Bronchial epithelial cell (primary cell): Measurements from ENCODE around the gene ATAD3B. TPM values are rescaled to one million over a fixed set of nuclear protein-coding genes. Genes with fewer than 3 reads are reported as not detected.
"Not testable (repeated sequence)": the region's sequence is repeated elsewhere in the genome, so short reads cannot be mapped to it uniquely, and the experiment has no call there.

Experiments
- DNase-seq: peaks from one replicate; pipeline ENCODE4 v3.0.0-alpha.2; 2010; ENCODE audit warnings: low read depth
- FAIRE-seq: peaks from 2 replicates; lab custom pipeline; 2011; peaks lifted over from hg19 to GRCh38; lab: Jason Lieb, UNC
- H3K27me3 ChIP-seq: 2 replicates; pipeline ENCODE4 v1.5.1; 2011; ENCODE audit warnings: low read length; ENCODE audit not compliant: control insufficient read depth, insufficient read depth
- H3K36me3 ChIP-seq: 2 replicates; pipeline ENCODE4 v1.5.1; 2011; ENCODE audit warnings: low read length; ENCODE audit not compliant: control insufficient read depth, insufficient read depth
- H3K4me3 ChIP-seq: 2 replicates; pipeline ENCODE4 v1.5.1; 2011; ENCODE audit warnings: mild to moderate bottlenecking, low read depth, low read length, control low read depth
- total RNA-seq: library from RNA; depleted of rRNA; stranded (reverse); fragments of >200 nt; gene quantifications from 2 replicates; pipeline ENCODE4 v1.2.1, GENCODE V29; 2014
- TF ChIP-seq, protein P1 (sequence below): IDR thresholded peaks from 2 replicates; pipeline ENCODE4 v1.5.1; 2011; ENCODE audit warnings: mild to moderate bottlenecking, moderate library complexity, low read length, control low read depth, inconsistent platforms; ENCODE audit not compliant: insufficient read depth, severe bottlenecking

The ATAD3B gene
- total RNA-seq, 1 donor from 2014 or later = 24.7 TPM

DNA sequence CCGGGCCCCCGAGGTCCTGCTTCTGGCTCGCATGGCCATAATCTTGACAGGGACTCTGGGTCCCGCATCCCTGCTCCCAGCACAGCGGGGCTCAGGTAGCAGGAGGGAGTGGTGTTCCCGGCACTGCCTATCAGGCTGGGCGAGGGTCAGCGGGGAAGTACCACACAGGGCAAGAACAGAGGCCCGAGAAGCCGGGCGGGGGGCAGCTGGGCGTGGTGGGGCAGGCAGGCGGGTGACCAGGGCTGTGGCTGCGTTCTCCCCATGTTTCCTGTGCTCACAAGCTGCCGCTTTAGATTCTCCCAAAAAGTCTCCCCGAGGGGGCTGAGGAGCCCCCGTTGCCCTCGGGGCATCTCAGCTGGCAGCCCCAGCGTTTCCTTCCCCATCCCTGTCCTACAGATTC is 18.3 kb downstream of the ATAD3B start:
- TF ChIP-seq, protein P1, sequence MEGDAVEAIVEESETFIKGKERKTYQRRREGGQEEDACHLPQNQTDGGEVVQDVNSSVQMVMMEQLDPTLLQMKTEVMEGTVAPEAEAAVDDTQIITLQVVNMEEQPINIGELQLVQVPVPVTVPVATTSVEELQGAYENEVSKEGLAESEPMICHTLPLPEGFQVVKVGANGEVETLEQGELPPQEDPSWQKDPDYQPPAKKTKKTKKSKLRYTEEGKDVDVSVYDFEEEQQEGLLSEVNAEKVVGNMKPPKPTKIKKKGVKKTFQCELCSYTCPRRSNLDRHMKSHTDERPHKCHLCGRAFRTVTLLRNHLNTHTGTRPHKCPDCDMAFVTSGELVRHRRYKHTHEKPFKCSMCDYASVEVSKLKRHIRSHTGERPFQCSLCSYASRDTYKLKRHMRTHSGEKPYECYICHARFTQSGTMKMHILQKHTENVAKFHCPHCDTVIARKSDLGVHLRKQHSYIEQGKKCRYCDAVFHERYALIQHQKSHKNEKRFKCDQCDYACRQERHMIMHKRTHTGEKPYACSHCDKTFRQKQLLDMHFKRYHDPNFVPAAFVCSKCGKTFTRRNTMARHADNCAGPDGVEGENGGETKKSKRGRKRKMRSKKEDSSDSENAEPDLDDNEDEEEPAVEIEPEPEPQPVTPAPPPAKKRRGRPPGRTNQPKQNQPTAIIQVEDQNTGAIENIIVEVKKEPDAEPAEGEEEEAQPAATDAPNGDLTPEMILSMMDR = no peak
- no peak for DNase-seq
- no peak for FAIRE-seq
- Histone ChIP-seq H3K36me3 (peaks cover 33% of the 10 kb centered on the region), H3K27me3 (no peaks in the 10 kb centered on the region), H3K4me3 (no peak overlapping the region)

GRCh38 chr1:1490633-1491230 is 19.2 kb downstream of the ATAD3B start:
- FAIRE-seq (no peak), DNase-seq (no peak)
- peaks cover 32% of the 10 kb centered on the region for H3K36me3 ChIP-seq
- H3K27me3 ChIP-seq = no peaks in the 10 kb centered on the region
- TF ChIP-seq, protein P1 = no peak
- H3K4me3 ChIP-seq = no peak overlapping the region

DNA sequence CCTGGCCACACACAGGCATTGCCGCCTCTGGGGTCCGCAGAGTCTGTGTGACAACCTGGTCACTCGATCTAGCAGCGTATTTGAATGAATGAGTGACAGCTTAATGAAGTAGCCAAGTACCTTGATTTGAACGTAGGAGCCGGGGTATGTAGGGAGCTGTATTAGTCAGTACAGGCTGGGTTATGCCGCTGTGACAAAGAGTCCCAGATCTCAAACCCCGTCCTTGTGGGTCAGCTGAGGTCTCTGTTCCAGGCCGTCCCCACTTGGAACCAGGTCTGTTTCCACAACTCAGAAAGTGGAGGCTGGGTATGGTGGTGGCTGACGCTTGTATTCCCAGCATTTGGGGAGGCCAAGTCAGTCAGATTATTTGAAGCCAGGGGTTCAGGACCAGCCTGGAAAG is 20.0 kb downstream of the ATAD3B start:
- peaks cover 33% of the 10 kb centered on the region for H3K36me3 ChIP-seq
- no peaks in the 10 kb centered on the region for H3K27me3 ChIP-seq
- no peak overlapping the region for H3K4me3 ChIP-seq
- FAIRE-seq = no peak
- DNase-seq = no peak
- TF ChIP-seq, protein P1 = no peak

DNA sequence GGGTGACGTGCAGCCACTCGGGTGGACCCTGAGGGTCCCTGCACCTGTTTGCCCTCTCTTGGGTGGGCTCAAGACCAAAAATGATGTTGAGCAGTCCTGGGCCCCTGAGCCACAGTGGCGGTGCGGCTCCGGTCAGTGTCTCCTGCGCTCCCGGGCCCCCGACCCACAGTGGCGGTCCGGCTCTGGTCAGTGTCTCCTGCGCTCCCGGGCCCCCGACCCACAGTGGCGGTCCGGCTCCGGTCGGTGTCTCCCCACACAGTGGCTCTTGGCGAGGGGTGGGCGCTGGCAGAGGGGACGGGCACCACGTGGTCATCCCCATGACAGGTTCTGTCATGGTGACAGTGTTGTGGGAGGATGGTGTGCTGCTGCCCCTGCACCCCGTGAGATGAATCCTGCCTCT is 22.7 kb downstream of the ATAD3B start:
- peaks cover 22% of the 10 kb centered on the region for H3K36me3 ChIP-seq
- H3K4me3 ChIP-seq, FAIRE-seq, DNase-seq, H3K27me3 ChIP-seq: not testable (repeated sequence)

- H3K36me3 ChIP-seq = peaks cover 14% of the 10 kb centered on the region
- not testable (repeated sequence) for FAIRE-seq, H3K4me3 ChIP-seq, DNase-seq, H3K27me3 ChIP-seq
Measured at GRCh38 chr1:1495461-1495975, 24.0 kb downstream of the ATAD3B start.

- not testable (repeated sequence) for H3K27me3 ChIP-seq, H3K4me3 ChIP-seq, FAIRE-seq, H3K36me3 ChIP-seq
- DNase-seq = peak; percentile 58
- TF ChIP-seq, protein P1 = peak; percentile 72
Measured at GRCh38 chr1:1504777-1505365, 33.3 kb downstream of the ATAD3B start.
